Stomach (tissue), 4 donors: ENCODE data around the gene GLG1.
"Not testable (repeated sequence)": the region's sequence is repeated elsewhere in the genome, so short reads cannot be mapped to it uniquely, and the experiment has no call there.

ENCODE experiments used
- CTCF ChIP-seq, 7 experiments: fragments of 450-650 bp in 4 of 7; fragments of 200-600 bp in 3 of 7; sonication (generic) in 3 of 7; IDR thresholded peaks; one replicate each; pipeline ENCODE4 v1.5.1; 2016 to 2019; ENCODE audit warnings: antibody characterized with exemption in 7 of 7, control low read depth in 2 of 7, mild to moderate bottlenecking in 1 of 7
- EP300 ChIP-seq: sonication (generic); formaldehyde crosslinking; IDR thresholded peaks from one replicate; pipeline ENCODE4 v1.6.1; 2017; ENCODE audit warnings: antibody characterized with exemption
- POLR2A ChIP-seq, 4 donors: fragments of 450-650 bp; IDR thresholded peaks; one replicate each; pipeline ENCODE4 v1.6.1; 2016; ENCODE audit warnings: antibody characterized with exemption in 4 of 4, control low read depth in 2 of 4, mild to moderate bottlenecking in 1 of 4, moderate library complexity in 1 of 4
- POLR2AphosphoS5 ChIP-seq, 3 donors: sonication (generic); formaldehyde crosslinking; IDR thresholded peaks; one replicate each; pipeline ENCODE4 v1.6.1; 2016; ENCODE audit warnings: antibody characterized with exemption in 3 of 3

GRCh38 chr16:74413920-74414319 is 193.0 kb downstream of the GLG1 start:
- not testable (repeated sequence) for TF ChIP-seq CTCF (IDR thresholded peaks at IDR 0.05); POLR2A (IDR thresholded peaks at IDR 0.05); POLR2AphosphoS5 (IDR thresholded peaks at IDR 0.05); EP300
